GM12878 (cell line): Measurements from ENCODE around the gene ASB10. TPM values are rescaled to one million over a fixed set of nuclear protein-coding genes. Genes with fewer than 3 reads are reported as not detected.

Experiments used
- ATAC-seq: fragments of 200-7000 bp; cut with Tn5 transposase; 3 replicates; pipeline ENCODE4 v1.9.1; 2020; ENCODE audit warnings: mild to moderate bottlenecking, moderate library complexity
- BruUV-seq: library from RNA; stranded (reverse); fragments of 400-500 nt; replicated peaks from 2 replicates; lab custom pipeline; 2021; lab: Mats Ljungman, UMichigan
- CTCF ChIA-PET: fragments of 300-600 bp; sonication (Branson Sonifier 250); formaldehyde crosslinking; extraction: SDS; loops from one replicate; lab custom pipeline; 2021; ENCODE audit warnings: inconsistent platforms; lab: Yijun Ruan, JAX
- POLR2A ChIA-PET: fragments of 350-600 bp; formaldehyde crosslinking; extraction: SDS; loops from one replicate; lab custom pipeline; 2021; ENCODE audit warnings: inconsistent platforms; lab: Charles Lee
- RAD21 ChIA-PET: fragments of 300-600 bp; sonication (Branson Sonifier 250); formaldehyde crosslinking; loops from one replicate; lab custom pipeline; 2023; ENCODE audit warnings: antibody characterized with exemption; ENCODE audit not compliant: unreplicated experiment; lab: Charles Lee
- SMC1A ChIA-PET: fragments of 300-600 bp; sonication (Branson Sonifier 250); formaldehyde crosslinking; loops from one replicate; lab custom pipeline; 2023; ENCODE audit not compliant: unreplicated experiment, uncharacterized antibody; lab: Charles Lee
- DNase-seq: peaks from one replicate; pipeline ENCODE4 v3.0.0-alpha.2; 2011; ENCODE audit warnings: low read depth, low spot score
- FAIRE-seq: peaks from 3 replicates; lab custom pipeline; 2011; peaks lifted over from hg19 to GRCh38; lab: Jason Lieb, UNC
- H2AFZ ChIP-seq: 2 replicates; pipeline ENCODE4 v1.6.0; 2011; ENCODE audit warnings: low read depth, low read length, control low read depth; ENCODE audit not compliant: control insufficient read depth
- H3K27ac ChIP-seq: 2 replicates; pipeline ENCODE4 v1.5.1; 2011; ENCODE audit warnings: control low read depth; ENCODE audit not compliant: control insufficient read depth, insufficient read depth
- H3K27me3 ChIP-seq, 2 experiments: replicated peaks in 1 of 2; 2 replicates each; pipeline versions ENCODE4 v1.6.0 to v1.6.1; 2011; ENCODE audit warnings: low read length in 1 of 2; ENCODE audit not compliant: control insufficient read depth in 2 of 2, insufficient read depth in 2 of 2
- H3K36me3 ChIP-seq, 2 experiments: 2 replicates each; pipeline ENCODE4 v1.5.1; 2011; ENCODE audit warnings: low read length in 1 of 2; ENCODE audit not compliant: control insufficient read depth in 2 of 2, insufficient read depth in 2 of 2
- H3K4me1 ChIP-seq: 2 replicates; pipeline ENCODE4 v1.6.1; 2011; ENCODE audit warnings: mild to moderate bottlenecking, low read length, moderate library complexity, mixed read lengths; ENCODE audit not compliant: control insufficient read depth, insufficient read depth
- H3K4me2 ChIP-seq: 2 replicates; pipeline ENCODE4 v1.6.0; 2011; ENCODE audit warnings: control low read depth; ENCODE audit not compliant: control insufficient read depth, insufficient read depth
- H3K4me3 ChIP-seq: fragments of 200-600 bp; sonication (generic); 2 replicates; pipeline ENCODE4 v1.5.1; 2016
- H3K79me2 ChIP-seq: 2 replicates; pipeline ENCODE4 v1.6.0; 2011; ENCODE audit warnings: low read length; ENCODE audit not compliant: control insufficient read depth, insufficient read depth
- H3K9ac ChIP-seq: 2 replicates; pipeline ENCODE4 v1.8.0; 2011; ENCODE audit warnings: low read length, control low read depth, mixed read lengths; ENCODE audit not compliant: control insufficient read depth, insufficient read depth
- H3K9me3 ChIP-seq: replicated peaks from 3 replicates; pipeline ENCODE4 v1.5.1; 2011; ENCODE audit warnings: mild to moderate bottlenecking, low read length; ENCODE audit not compliant: control insufficient read depth, insufficient read depth
- H4K20me1 ChIP-seq: 2 replicates; pipeline ENCODE4 v1.6.0; 2011; ENCODE audit not compliant: control insufficient read depth, insufficient read depth
- CTCF ChIP-seq, 3 experiments: IDR thresholded peaks in 2 of 3; conservative IDR thresholded peaks in 1 of 3; 2 replicates each; pipeline ENCODE4 v1.5.1; 2011; ENCODE audit warnings: low read depth in 3 of 3, low read length in 3 of 3, mild to moderate bottlenecking in 3 of 3, control low read depth in 2 of 3, moderate library complexity in 2 of 3, inconsistent platforms in 1 of 3, mixed read lengths in 1 of 3; ENCODE audit not compliant: control insufficient read depth in 2 of 3, insufficient read depth in 1 of 3; ENCODE audit errors: extremely low read depth in 1 of 3
- NR2F1 ChIP-seq: fragments of 450-650 bp; conservative IDR thresholded peaks from 2 replicates; pipeline ENCODE4 v1.6.1; 2017; ENCODE audit warnings: mild to moderate bottlenecking
- REST ChIP-seq: IDR thresholded peaks from 2 replicates; pipeline ENCODE4 v1.6.1; 2012; ENCODE audit warnings: mild to moderate bottlenecking, low read depth, low read length
- SIN3A ChIP-seq: IDR thresholded peaks from 2 replicates; pipeline ENCODE4 v1.6.1; 2012; ENCODE audit warnings: low read depth, low read length, improper control_type of control experiment
- SIX5 ChIP-seq: IDR thresholded peaks from 2 replicates; pipeline ENCODE4 v1.6.1; 2011; ENCODE audit warnings: mild to moderate bottlenecking, low read depth, low read length, moderate library complexity; ENCODE audit not compliant: severe bottlenecking
- ZNF622 ChIP-seq: fragments of 450-650 bp; IDR thresholded peaks from 2 replicates; pipeline ENCODE4 v1.6.1; 2017; ENCODE audit warnings: mild to moderate bottlenecking, inconsistent platforms
- WGBS: methylation state at CpG from one replicate; pipeline ENCODE4 v1.1.6; 2016; ENCODE audit warnings: low lambda C conversion rate; ENCODE audit not compliant: insufficient replicate concordance, insufficient coverage; ENCODE audit errors: missing lambda C conversion rate; 5-methylcytosine and 5-hydroxymethylcytosine counted together
- in situ Hi-C: fragments of 300-500 bp; cut with MboI; formaldehyde crosslinking; loops from 9 replicates; pipeline ENCODE4 v1.14.3; 2018; ENCODE audit warnings: mixed read lengths
- intact Hi-C: fragments of 100-400 bp; cut with micrococcal nuclease; formaldehyde crosslinking; loops from one replicate; pipeline ENCODE4 v1.14.2; 2022; ENCODE audit not compliant: unreplicated experiment
- polyA plus RNA-seq, 11 experiments: library from polyadenylated mRNA; depleted of rRNA in 4 of 11; unstranded in 6 of 11; stranded (reverse) in 5 of 11; fragments of >200 nt; fragmentation: Nextera tagmentation in 4 of 11; fragmentation: Illumina TruSeq in 1 of 11; extraction: Ambion mirVana in 4 of 11; extraction: Trizol in 1 of 11; gene quantifications; 1 replicate in 1 of 11; 2 replicates in 10 of 11; pipeline versions ENCODE4 v1.2.1 to v1.2.3, GENCODE V29; 2011 to 2016; ENCODE audit warnings: inconsistent platforms in 2 of 11, missing spikeins in 2 of 11, low read depth in 1 of 11
- total RNA-seq, 4 experiments: library from RNA; depleted of rRNA in 3 of 4; stranded (reverse); fragments of >200 nt in 3 of 4; fragmentation: Illumina TruSeq in 1 of 4; extraction: Trizol in 1 of 4; gene quantifications; 2 replicates each; pipeline versions ENCODE4 v1.2.1 to v1.2.3, GENCODE V29; 2013 to 2021

ASB10 gene
- total and polyA plus RNA-seq, 10 of the 15 experiments (the other 5 are each of a cell fraction or from before 2014, with no cell fraction given), result not detected

DNA sequence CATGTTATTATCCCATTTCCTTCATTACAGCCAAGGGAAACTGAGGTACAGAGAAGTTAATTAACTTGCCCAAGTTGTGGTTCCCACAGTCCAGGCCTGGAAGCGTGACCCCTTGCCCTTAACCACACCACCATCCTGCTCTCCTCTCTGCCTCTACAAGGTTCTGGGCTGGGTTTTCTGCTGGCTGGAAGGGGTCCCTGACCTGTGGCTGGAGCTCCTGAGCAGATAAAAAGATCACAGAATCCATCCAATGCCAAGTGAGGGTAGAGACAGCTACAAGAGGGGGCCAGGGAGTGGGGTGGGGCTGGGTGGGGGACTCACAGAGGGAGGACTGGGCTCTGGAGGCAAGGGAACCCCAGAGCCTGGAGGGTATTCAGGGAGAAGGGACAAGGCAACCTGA, 9.7 kb downstream of the ASB10 start:
- Histone ChIP-seq H3K36me3 (no peaks in the 10 kb centered on the region), H4K20me1 (no peaks in the 10 kb centered on the region), H3K9ac (no peak overlapping the region), H3K27ac (no peak overlapping the region), H2AFZ (no peak overlapping the region), H3K4me2 (no peak overlapping the region), H3K27me3 (peaks cover under 1 to 4% of the 10 kb centered on the region in 2 experiments), H3K79me2 (no peaks in the 10 kb centered on the region), H3K9me3 (no peaks in the 10 kb centered on the region), H3K4me1 (no peaks in the 10 kb centered on the region), H3K4me3 (no peak overlapping the region)
- intact Hi-C loops (no loop called here), in situ Hi-C loops (no loop called here)
- ChIA-PET RAD21 (no interaction called here), CTCF (interaction anchor here (0.8 to 1.5 kb wide), 3 partner anchors 11 to 29 kb away, joined by 3 read pairs; no protein-coding TSS in a partner anchor), SMC1A (no interaction called here), POLR2A (no interaction called here)
- TF ChIP-seq REST (no peak), SIX5 (no peak), ZNF622 (no peak), SIN3A (no peak), CTCF (IDR thresholded peaks at IDR 0.05 in 2 of 3, conservative IDR thresholded peaks at IDR 0.05 in 1 of 3; ENCODE audit: control insufficient read depth in 2 of 3, extremely low read depth in 1 of 3, insufficient read depth in 1 of 3, low read depth in 3 of 3, low read length in 3 of 3) (no peak), NR2F1 (no peak)
- ATAC-seq (no peak), FAIRE-seq (no peak), DNase-seq (no peak)
- 0% methylated on average over 1 of the region's 1 CpG for WGBS
- no TSS peak for BruUV-seq
